Activated T-helper 2 cell treated with anti-CD3 and anti-CD28 coated beads, Interferon-gamma antibody, Interleukin-2, Interleukin-4, amounts not matched to agents 10 μg/mL and 5 μg/mL and 100 μg/mL, durations not matched to agents 14 hours and 24 hours and 36 hours (primary cell): ENCODE data around the gene CSH1. TPM values are rescaled to one million over a fixed set of nuclear protein-coding genes. Genes with fewer than 3 reads are reported as not detected.

Experiments
- DNase-seq: peaks from one replicate; pipeline ENCODE4 v3.0.0; 2021; ENCODE audit warnings: low spot score
- H3K27ac Mint-ChIP-seq: one replicate; pipeline ENCODE4 v1.8.0; 2021; ENCODE audit warnings: mixed read lengths
- H3K27me3 Mint-ChIP-seq: one replicate; pipeline ENCODE4 v1.8.0; 2021; ENCODE audit warnings: low read depth, mixed read lengths
- H3K36me3 Mint-ChIP-seq: one replicate; pipeline ENCODE4 v1.8.0; 2021; ENCODE audit warnings: low read depth, mixed read lengths
- H3K4me1 Mint-ChIP-seq: one replicate; pipeline ENCODE4 v1.8.0; 2021; ENCODE audit warnings: low read depth, mixed read lengths
- H3K4me3 Mint-ChIP-seq: one replicate; pipeline ENCODE4 v1.8.0; 2021; ENCODE audit warnings: low read depth, mild to moderate bottlenecking, moderate library complexity, mixed read lengths
- H3K9me3 Mint-ChIP-seq: one replicate; pipeline ENCODE4 v1.8.0; 2021; ENCODE audit warnings: mixed read lengths
- intact Hi-C: fragments of 100-400 bp; cut with micrococcal nuclease; formaldehyde crosslinking; loops from one replicate; pipeline ENCODE4 v1.15.1; 2023
- total RNA-seq: library from RNA; stranded (reverse); gene quantifications from 2 replicates; pipeline ENCODE4 v1.2.3, GENCODE V29; 2022

CSH1 gene
- total RNA-seq, 1 donor from 2014 or later: not detected

- intact Hi-C loops: no loop called here
- H3K27me3 Mint-ChIP-seq: peaks cover 4% of the 10 kb centered on the region
- DNase-seq: no peak
- no peak overlapping the region for H3K4me3 Mint-ChIP-seq
- no peaks in the 10 kb centered on the region for H3K9me3 Mint-ChIP-seq
- H3K36me3 Mint-ChIP-seq: peaks cover under 1% of the 10 kb centered on the region
- no peak overlapping the region for H3K27ac Mint-ChIP-seq
- peaks cover 20% of the 10 kb centered on the region for H3K4me1 Mint-ChIP-seq
These were observed 38.1 kb upstream of the CSH1 start for GRCh38 chr17:63934183-63935112.

- no peak overlapping the region for H3K4me3 Mint-ChIP-seq
- peaks cover 13% of the 10 kb centered on the region for H3K4me1 Mint-ChIP-seq
- no peaks in the 10 kb centered on the region for H3K9me3 Mint-ChIP-seq
- peaks cover 4% of the 10 kb centered on the region for H3K27me3 Mint-ChIP-seq
- no peak overlapping the region for H3K27ac Mint-ChIP-seq
- intact Hi-C loops: no loop called here
- no peak for DNase-seq
- H3K36me3 Mint-ChIP-seq: peaks cover 3% of the 10 kb centered on the region
These were observed 37.2 kb upstream of the CSH1 start for GRCh38 chr17:63933598-63933997.

GRCh38 chr17:63932721-63933120, 36.3 kb upstream of the CSH1 start:
- Mint-ChIP-seq H3K36me3 (peaks cover 3% of the 10 kb centered on the region), H3K27ac (no peak overlapping the region), H3K4me1 (peaks cover 12% of the 10 kb centered on the region), H3K4me3 (peak overlapping the region; percentile 91), H3K27me3 (peaks cover 4% of the 10 kb centered on the region), H3K9me3 (no peaks in the 10 kb centered on the region)
- DNase-seq: no peak
- intact Hi-C loops: no loop called here

DNA sequence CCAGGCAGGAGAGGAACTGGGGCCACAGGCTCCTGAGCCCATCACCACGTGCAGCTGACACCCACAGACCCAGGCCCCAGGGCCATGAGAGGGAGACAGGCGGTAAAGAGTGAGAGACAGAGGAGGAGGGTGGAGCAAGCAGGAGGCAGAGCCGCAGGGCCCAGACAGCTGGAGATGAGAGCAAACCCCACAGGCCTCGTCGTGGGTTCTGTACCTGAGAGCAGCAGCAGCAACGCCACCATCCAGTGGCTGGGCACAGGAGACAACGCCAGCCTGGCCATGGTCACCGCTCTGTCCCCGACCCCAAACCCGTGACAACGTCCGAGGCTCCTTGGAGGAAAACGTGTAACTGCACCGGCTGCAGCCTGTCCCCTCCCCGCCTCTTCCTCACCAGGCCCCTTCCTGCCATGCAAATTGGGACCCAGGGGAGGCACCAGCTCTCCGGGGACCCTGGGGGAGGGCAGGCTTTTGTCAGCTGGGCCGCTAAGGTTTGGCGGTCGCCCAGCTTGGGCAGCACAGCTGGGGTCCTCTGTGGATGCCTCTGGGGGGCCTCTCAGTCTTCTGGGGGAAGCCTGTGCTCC, 35.7 kb upstream of the CSH1 start, which contains the start of gene CD79B:
TSS of gene CD79B (minus strand) at position 351 of the 581 bp plus-strand sequence. CDS start at position 281, 70 bp downstream.
- peak; percentile 23 for DNase-seq
- no peaks in the 10 kb centered on the region for H3K9me3 Mint-ChIP-seq
- H3K36me3 Mint-ChIP-seq: peaks cover 3% of the 10 kb centered on the region
- intact Hi-C loops: no loop called here
- H3K4me3 Mint-ChIP-seq: peak within 1 kb of the TSS; percentile 91
- peaks cover 3% of the 10 kb centered on the region for H3K27me3 Mint-ChIP-seq
- H3K27ac Mint-ChIP-seq: peak within 1 kb of the TSS; percentile 87
- H3K4me1 Mint-ChIP-seq: peaks cover 12% of the 10 kb centered on the region

- Mint-ChIP-seq H3K9me3 (no peaks in the 10 kb centered on the region), H3K4me1 (peaks cover 12% of the 10 kb centered on the region), H3K4me3 (peak overlapping the region; percentile 91), H3K36me3 (peaks cover 3% of the 10 kb centered on the region), H3K27me3 (peaks cover under 1% of the 10 kb centered on the region), H3K27ac (peak overlapping the region; percentile 87)
- DNase-seq: peak; percentile 44
- intact Hi-C loops: no loop called here
These were observed 34.7 kb upstream of the CSH1 start for GRCh38 chr17:63930951-63931575.

DNA sequence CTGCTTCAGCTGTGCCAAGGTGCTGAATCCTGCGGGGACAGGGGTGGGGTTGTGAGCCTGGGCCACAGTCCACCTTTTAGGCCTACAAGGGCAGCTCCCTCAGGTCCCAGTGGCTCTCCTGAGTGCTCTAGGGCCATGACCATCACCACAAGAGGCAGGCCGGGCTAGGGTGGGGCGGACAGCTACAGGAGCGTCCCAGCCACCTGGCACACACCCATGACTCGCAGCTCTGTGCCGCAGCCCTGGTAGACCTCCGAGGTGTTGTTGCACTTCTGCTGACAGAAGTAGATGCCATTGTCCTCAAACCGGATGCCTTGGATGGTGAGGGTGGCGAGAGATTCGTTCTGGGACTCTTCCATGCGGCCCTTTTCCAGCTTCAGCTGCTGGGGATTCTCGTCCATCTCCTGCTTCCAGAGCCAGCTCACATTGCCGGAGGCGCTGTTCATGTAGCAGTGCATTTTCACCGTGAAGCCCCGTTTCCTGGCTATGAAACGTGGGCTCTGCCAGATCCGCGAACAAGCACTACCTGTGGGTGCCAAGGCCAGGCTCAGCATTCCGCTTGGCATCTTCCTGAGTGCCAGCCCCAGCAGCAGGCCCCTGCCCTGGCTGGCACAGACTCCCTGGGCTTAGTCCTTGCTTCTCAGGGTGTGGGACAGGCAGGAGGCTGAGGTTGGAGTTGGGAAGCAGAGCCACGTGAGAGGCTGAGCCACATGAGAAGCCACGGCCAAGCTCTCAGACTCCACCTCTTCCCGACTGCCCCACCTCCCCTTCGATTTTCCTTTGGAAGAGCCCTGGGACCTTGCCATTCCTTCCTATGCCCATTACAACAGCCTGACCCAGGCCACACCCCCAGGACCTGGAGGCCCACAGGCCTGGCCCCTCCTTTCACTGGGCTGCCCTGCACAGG, 33.7 kb upstream of the CSH1 start:
- Mint-ChIP-seq H3K27me3 (no peaks in the 10 kb centered on the region), H3K27ac (no peak overlapping the region), H3K4me1 (peaks cover 12% of the 10 kb centered on the region), H3K9me3 (no peaks in the 10 kb centered on the region), H3K36me3 (peaks cover 3% of the 10 kb centered on the region), H3K4me3 (no peak overlapping the region)
- intact Hi-C loops: no loop called here
- no peak for DNase-seq

DNA sequence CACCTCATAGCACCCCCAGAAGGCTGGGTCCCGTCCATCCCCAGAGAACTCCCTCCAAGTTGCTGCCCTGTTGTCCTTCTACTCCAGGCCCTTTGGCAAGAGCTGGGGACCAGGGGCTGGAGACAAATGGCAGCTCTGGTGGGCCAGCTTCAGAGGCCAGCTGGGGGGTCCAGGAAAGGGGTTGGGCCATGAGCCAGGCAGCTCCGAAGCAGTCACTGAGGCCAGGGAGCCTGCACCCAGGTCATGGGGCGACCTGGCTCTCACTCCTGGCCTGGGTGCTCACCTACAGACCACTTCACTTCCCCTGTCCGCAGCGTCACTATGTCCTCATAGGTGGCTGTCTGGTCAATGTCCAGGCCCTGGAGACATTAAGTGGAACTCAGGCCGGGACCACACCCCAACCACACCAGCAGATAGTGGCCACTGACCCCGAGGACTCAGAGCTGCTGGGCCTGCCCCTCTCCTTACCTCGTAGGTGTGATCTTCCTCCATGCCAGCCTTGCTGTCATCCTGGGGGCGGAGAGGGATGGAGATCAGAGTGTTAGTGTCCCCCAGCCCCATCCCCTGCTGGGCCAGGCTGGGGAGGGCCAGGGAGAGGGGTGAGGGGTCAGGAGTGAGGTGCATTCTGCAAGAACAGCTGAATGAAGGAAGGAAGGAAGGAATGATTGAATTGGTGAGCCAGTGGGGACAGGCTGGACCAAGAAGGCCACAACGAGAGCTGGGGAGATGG, 32.8 kb upstream of the CSH1 start:
- intact Hi-C loops: no loop called here
- H3K27me3 Mint-ChIP-seq: no peaks in the 10 kb centered on the region
- DNase-seq: no peak
- no peak overlapping the region for H3K27ac Mint-ChIP-seq
- H3K4me1 Mint-ChIP-seq: peaks cover 12% of the 10 kb centered on the region
- H3K9me3 Mint-ChIP-seq: no peaks in the 10 kb centered on the region
- peaks cover 3% of the 10 kb centered on the region for H3K36me3 Mint-ChIP-seq
- H3K4me3 Mint-ChIP-seq: no peak overlapping the region

DNA sequence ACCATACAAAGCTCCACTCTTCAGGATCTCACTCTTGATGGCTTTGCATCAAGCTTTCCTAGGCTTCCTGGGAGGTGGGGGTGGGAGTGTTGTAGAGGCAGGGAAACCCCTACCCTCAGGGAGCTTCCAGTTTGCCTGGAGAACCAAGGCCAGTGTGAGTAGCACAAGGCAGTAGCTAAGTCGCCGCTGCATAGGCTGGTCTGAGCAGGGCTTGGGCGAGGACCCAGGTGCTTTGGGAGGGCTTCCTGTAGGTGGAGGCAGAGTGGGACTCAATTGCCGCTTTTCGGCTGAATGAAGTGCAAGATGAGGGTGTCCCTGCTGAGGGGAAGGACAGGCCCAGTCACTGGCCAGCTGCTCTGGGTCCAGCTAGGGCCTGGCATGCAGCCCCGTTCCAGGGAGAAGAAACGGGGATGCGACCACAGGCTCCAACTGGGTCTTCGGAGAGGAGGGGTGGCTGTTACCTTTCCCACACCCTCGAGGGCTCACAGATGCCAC, 31.8 kb upstream of the CSH1 start:
- no peak overlapping the region for H3K4me3 Mint-ChIP-seq
- no peaks in the 10 kb centered on the region for H3K9me3 Mint-ChIP-seq
- intact Hi-C loops: no loop called here
- peaks cover 3% of the 10 kb centered on the region for H3K36me3 Mint-ChIP-seq
- H3K4me1 Mint-ChIP-seq: peaks cover 12% of the 10 kb centered on the region
- DNase-seq: no peak
- H3K27ac Mint-ChIP-seq: no peak overlapping the region
- no peaks in the 10 kb centered on the region for H3K27me3 Mint-ChIP-seq

GRCh38 chr17:63927464-63928171, 31.2 kb upstream of the CSH1 start:
- Mint-ChIP-seq H3K27ac (no peak overlapping the region), H3K27me3 (no peaks in the 10 kb centered on the region), H3K4me3 (no peak overlapping the region), H3K36me3 (peaks cover 3% of the 10 kb centered on the region), H3K9me3 (no peaks in the 10 kb centered on the region), H3K4me1 (peaks cover 11% of the 10 kb centered on the region)
- DNase-seq: no peak
- intact Hi-C loops: no loop called here

GRCh38 chr17:63926164-63926563, 29.8 kb upstream of the CSH1 start:
- no peaks in the 10 kb centered on the region for H3K9me3 Mint-ChIP-seq
- no peaks in the 10 kb centered on the region for H3K27me3 Mint-ChIP-seq
- intact Hi-C loops: no loop called here
- DNase-seq: no peak
- no peak overlapping the region for H3K4me3 Mint-ChIP-seq
- H3K36me3 Mint-ChIP-seq: peaks cover 3% of the 10 kb centered on the region
- H3K27ac Mint-ChIP-seq: no peak overlapping the region
- H3K4me1 Mint-ChIP-seq: peaks cover 5% of the 10 kb centered on the region

DNA sequence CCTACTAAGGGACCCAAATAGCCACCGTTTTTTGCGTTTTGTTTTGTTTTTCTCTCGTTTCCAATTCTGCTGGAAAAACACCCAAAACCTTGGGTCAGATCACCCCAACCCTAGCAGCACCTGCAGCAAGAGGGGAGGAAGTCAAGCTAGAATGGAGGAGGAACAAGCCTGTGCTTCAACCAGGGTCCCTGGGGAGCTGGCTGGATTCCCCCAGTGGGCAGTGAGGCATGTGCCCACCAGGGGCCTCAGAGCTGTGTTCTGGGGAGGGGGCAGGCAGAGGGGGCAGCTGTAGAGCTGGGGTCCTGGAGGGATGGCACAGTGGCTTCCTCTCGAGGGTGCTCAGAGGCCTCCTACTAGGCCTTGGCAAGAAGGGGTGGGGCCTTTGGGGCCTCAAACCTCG, 29.2 kb upstream of the CSH1 start:
- H3K27me3 Mint-ChIP-seq: no peaks in the 10 kb centered on the region

More for the DNA sequence above, 29.2 kb upstream of the CSH1 start:
- Mint-ChIP-seq H3K4me1 (peaks cover under 1% of the 10 kb centered on the region), H3K9me3 (no peaks in the 10 kb centered on the region), H3K4me3 (no peak overlapping the region), H3K36me3 (peaks cover 3% of the 10 kb centered on the region), H3K27ac (no peak overlapping the region)
- intact Hi-C loops: no loop called here
- no peak for DNase-seq
